Epithelial cell of prostate (primary cell): ENCODE measurements around the gene DMKN.
A peak's percentile ranks its signal among the peaks of the same experiment; 100 is the strongest.

Experiments
- DNase-seq: peaks from one replicate; pipeline ENCODE4 v3.0.0-alpha.2; 2011; ENCODE audit warnings: low read depth, low spot score
- H3K27ac ChIP-seq: fragments of 450-650 bp; 2 replicates; pipeline ENCODE4 v1.5.1; 2017; ENCODE audit warnings: mild to moderate bottlenecking

DMKN gene, protein sequence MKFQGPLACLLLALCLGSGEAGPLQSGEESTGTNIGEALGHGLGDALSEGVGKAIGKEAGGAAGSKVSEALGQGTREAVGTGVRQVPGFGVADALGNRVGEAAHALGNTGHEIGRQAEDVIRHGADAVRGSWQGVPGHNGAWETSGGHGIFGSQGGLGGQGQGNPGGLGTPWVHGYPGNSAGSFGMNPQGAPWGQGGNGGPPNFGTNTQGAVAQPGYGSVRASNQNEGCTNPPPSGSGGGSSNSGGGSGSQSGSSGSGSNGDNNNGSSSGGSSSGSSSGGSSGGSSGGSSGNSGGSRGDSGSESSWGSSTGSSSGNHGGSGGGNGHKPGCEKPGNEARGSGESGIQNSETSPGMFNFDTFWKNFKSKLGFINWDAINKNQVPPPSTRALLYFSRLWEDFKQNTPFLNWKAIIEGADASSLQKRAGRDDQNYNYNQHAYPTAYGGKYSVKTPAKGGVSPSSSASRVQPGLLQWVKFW

DNA sequence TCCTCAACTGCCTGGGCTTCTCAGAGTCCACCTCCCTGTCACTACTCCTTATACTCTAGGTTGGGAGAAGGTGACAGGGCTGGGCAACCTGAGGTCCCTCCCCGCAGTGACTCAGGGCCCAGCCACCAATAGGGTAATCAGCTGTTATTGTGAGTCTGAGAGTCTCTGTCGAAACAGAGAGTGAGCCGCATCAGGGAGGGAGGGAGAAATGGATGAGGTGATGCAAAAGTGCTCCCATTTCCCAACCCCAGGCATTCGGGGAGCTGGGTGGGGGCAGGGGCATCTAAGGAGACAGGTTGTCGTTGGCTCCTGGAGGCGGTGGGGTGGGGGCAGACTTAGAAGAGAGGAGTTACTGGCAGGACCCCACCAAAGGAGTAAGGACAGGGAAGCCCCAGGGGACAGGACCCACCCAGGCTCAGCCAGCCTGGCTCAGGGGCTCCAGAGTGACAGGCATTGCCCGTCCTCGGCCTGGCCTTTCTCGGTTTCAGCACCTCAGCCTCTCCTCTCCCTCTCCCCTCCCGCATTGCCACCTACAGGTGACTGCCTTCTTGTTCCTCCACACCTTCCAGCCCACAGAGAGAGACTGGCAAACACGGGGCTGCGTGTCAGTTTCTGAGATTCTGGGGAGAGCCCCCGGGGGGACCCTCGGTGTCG is at the start of gene DMKN:
DMKN (minus strand) TSS at position 22 of the 654 bp plus-strand sequence. CDS start 174 bp downstream, outside the sequence.
- no peak for DNase-seq
- H3K27ac ChIP-seq: peak within 1 kb of the TSS; percentile 62

DNA sequence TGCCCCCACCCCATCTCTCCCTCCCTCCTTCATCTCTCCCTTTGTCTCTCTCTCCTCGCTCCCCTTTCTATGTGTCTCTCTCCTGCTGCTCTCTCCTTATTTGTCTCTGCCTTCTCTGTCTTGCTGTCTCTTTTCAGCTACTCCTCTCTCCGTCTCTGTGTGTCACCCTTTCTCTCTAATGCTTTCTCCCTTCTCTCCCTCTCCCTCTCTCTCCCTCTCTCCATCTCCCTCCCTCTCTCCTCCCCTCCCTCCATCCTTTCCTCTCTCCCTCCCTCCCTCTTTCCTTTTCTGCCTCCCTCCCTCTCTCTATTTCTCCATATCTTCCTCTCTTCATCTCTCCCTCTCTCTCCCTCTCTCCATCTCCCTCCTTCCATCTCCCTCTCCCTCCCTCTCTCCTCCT is 49.3 kb upstream of the DMKN start:
- no peak for DNase-seq
- H3K27ac ChIP-seq: no peak overlapping the region

GRCh38 chr19:35562336-35562735 is 48.9 kb upstream of the DMKN start:
- no peak overlapping the region for H3K27ac ChIP-seq
- no peak for DNase-seq

- H3K27ac ChIP-seq: no peak overlapping the region
- no peak for DNase-seq
Observed at GRCh38 chr19:35561436-35561835, 48.0 kb upstream of the DMKN start.

- no peak overlapping the region for H3K27ac ChIP-seq
- no peak for DNase-seq
Observed at GRCh38 chr19:35560677-35561076, 47.2 kb upstream of the DMKN start.

GRCh38 chr19:35560271-35560670 is 46.8 kb upstream of the DMKN start:
- no peak for DNase-seq
- H3K27ac ChIP-seq: no peak overlapping the region

DNA sequence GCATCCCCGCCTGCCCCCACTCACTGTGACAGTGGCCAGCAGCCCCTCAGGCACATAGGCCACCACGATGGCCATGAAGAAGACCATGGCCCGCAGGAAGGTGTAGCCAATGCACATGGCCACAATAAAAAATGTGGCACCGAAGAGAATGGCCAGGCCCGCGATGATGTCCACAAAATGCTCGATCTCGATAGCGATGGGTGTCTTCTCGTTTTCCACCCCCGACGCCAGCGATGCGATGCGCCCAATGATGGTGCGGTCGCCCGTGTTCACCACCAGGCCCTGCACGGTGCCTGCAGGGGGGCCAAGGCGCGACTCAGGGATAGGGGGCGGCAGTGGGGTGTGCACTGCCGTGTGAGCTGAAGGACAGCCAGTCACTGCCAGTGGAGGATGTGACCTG is 46.3 kb upstream of the DMKN start:
- H3K27ac ChIP-seq: no peak overlapping the region
- DNase-seq: no peak

- H3K27ac ChIP-seq: no peak overlapping the region
- no peak for DNase-seq
Observed at GRCh38 chr19:35559281-35559659, 45.8 kb upstream of the DMKN start.

GRCh38 chr19:35558400-35559280 is 45.2 kb upstream of the DMKN start:
- H3K27ac ChIP-seq: no peak overlapping the region
- DNase-seq: no peak

DNA sequence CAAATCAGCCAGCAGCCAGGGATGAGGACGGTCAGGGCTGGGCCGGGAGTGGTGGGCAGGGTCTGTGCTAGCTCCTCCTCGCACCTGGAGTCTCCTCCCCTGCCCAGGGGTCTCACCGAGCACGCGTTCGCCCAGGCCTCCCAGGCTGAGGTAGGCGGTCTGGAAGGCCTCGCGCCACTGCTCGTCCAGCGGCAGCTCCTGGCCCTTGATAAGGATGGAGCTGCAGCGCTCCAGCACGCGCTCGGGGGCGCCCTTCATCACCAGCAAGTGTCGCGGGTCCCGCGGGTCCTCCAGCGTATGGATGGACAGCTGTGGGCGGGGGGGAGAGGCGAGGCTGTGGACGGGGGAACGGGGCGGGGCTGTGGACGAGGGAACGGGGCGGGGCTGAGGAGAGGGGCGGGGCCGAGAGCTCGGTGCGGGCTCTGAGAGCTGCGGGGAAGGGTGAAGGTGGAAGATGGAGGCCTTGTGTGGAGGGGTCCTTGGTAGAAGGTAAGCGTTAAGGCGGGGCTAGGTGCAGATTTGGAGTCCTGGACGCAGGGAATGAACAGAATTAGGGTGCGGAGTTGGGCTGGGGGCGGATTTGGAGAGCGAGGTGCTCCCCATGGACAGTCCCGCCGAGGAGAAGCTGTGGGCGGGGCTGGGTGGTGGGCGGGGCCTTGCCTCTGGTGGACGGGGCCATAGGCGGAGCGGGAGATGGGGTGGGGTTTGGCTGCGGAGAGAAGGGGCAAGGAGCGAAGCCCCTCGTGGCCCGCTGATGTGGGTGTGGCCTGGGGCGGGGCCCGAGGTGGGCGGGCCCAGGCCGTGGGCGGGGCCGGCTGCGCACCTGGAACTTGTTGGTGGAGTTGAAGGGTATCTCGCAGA is 44.3 kb upstream of the DMKN start:
- no peak overlapping the region for H3K27ac ChIP-seq
- no peak for DNase-seq

- no peak for DNase-seq
- no peak overlapping the region for H3K27ac ChIP-seq
Observed at GRCh38 chr19:35556846-35557538, 43.5 kb upstream of the DMKN start.

DNA sequence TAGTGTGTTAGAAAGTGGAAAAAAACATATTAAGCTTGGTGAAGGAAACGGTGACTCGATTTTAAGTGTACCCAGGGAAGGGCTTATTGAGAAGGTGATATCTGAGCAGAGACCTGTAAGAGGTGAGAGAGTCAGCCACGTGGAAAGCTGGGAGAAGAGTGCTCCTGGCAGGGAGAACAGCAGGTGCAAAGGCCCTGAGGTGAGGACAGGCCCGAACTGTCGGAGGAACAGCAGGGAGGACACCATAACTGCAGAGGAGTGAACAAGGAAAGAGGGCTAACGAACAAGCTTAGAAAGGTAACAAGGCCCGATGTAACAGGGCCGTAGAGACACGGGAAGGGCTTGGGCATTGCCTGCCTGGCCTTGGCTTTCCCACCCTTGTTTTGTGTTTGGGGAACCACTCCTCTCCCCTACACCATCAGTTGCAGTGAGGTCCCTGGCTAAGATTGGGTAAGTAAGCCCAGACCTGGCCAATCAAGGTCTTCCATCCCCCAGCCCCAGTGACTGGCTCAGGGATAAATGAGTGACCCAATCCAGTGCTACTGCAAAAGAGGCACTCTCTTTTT is 42.7 kb upstream of the DMKN start:
- DNase-seq: no peak

DNA sequence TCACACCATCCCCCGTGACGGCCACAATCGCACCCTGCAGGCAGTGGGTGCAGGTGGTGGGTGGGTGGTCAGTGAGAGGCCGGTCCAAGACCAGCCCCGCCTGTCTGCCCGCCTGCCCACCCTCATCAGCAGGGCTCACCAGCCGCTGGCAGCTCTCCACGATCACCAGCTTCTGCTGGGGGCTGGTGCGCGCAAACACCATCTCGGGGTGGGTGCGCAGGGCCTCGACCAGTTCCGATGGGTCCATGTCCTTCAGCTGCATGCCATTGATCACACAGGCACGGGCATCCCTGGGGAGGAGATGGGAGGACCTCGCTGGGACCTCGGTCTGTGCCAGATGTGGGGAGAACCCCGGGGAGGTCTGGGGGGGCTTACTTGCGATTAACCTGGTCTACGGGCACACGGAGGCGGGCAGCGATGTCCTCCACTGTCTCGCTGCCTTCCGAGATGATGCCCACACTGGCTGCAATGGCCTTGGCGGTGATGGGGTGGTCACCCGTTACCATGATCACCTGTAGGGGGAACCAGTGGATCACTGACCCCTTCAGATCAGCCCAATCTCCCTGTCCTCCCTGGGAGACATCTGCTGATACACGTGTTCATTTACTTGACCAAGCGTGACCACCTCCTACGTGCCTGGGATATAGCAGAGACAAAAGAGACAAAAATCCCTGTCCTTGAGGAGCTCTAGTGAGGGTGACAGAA is 42.0 kb upstream of the DMKN start:
- no peak for DNase-seq
- H3K27ac ChIP-seq: no peak overlapping the region

More for the DNA sequence above, 42.7 kb upstream of the DMKN start:
- H3K27ac ChIP-seq: no peak overlapping the region

- H3K27ac ChIP-seq: no peak overlapping the region
- DNase-seq: no peak
Observed at GRCh38 chr19:35554076-35554475, 40.6 kb upstream of the DMKN start.

- no peak overlapping the region for H3K27ac ChIP-seq
- DNase-seq: no peak
Observed at GRCh38 chr19:35553385-35554000, 40.0 kb upstream of the DMKN start.

DNA sequence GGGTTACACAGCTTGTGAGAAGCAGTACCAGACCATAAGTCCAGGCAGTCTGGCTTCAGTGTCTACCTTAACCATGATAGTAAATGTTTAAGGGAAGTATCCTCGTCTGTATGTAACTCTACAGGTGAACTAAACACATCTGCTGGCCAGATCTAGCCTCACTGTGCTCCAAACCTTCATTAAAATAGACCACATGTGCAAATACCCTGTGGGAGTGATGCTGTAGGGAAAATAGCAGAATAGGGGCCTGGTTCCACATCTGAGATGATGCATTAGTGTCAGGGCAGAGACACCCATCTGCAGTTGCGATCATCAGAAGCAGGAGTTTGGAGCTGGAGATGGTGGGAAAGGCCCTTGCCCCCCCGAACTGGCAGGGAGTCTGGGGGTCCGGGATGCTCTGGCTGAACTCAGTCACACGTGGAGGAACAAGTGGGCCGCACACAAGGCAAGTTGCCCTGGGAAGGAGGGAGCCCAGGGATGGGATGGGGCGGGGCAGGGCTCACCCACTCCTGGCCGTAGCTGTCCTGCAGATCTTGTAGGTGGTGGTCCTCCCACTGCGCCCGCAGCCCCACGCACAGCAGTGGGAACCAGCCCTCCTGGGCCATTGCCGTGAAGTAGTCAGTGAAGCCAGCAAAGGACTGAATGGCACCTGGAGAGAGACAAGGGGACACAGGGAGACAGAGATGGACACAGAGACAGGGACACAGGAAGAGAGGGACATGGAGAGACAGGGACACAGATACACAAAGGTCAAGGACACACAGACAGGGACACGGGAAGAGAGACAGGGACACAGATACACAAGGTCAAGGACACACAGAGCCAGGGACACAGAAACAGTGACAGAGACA is 39.3 kb upstream of the DMKN start:
- no peak overlapping the region for H3K27ac ChIP-seq
- DNase-seq: no peak
